ENCODE data around the gene SYF2. TPM values are rescaled to one million over a fixed set of nuclear protein-coding genes. Genes with fewer than 3 reads are reported as not detected.

The SYF2 gene
- total and polyA plus RNA-seq, 4 experiments from 2014 or later = 64.3 to 111 (median 74.9) TPM

DNA sequence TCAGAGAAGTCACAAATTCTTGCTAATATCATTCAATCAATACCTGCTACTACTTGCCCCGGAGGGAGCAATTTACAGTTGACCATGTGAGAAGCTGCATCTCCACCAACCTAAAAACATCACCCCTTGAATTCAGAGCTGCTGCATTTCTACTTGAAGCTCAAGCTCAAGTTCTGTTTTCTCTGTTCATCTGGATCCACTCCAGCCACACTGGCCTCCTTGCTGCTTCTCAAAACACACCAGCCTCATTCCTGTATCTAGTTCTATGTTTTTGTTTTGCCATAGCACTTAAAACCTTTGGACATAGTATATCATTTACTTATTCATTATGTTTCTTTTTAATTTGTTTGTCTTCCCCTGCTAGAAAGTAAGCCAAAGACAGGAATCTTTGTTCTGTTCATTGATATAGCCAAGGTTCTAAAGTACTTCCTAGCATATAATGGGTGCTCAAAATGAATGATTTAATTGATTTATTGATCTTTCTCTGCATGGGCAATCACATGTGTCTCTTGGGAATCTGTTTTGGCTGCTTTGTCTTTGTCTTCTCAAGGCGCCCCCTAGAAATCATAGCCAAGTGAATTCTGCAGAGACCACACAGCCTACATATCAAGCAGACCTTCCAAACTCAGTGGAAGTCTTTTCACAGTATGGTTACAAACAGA, 23.6 kb downstream of the SYF2 start:
- Histone ChIP-seq H3K4me3 (ENCODE audit: low read length in 2 of 2) (no peak overlapping the region), H3K9me3 (ENCODE audit: control insufficient read depth in 1 of 2, low read length in 2 of 2) (no peaks in the 10 kb centered on the region), H3K27ac (ENCODE audit: low read depth, low read length) (no peak overlapping the region), H3K27me3 (ENCODE audit: insufficient read depth, low read length) (no peaks in the 10 kb centered on the region), H3K36me3 (ENCODE audit: insufficient read depth, low read length) (no peaks in the 10 kb centered on the region), H3K4me1 (ENCODE audit: insufficient read depth, low read length) (no peaks in the 10 kb centered on the region)
- Mint-ChIP-seq H3K9me3 (peaks cover 0 to 2% (median 0%) of the 10 kb centered on the region in 8 donors), H3K4me1 (peaks cover 0 to 2% (median 0%) of the 10 kb centered on the region in 4 donors), H3K27me3 (peaks cover 3 to 10% of the 10 kb centered on the region in 2 donors), H3K36me3 (no peaks in the 10 kb centered on the region), H3K4me3 (no peak overlapping the region), H3K27ac (no peak overlapping the region)
- no peak for DNase-seq
- POLR2A ChIA-PET (ENCODE audit: partially characterized antibody) = no interaction called here
- CTCF ChIA-PET (ENCODE audit: partially characterized antibody) = no interaction called here
- intact Hi-C loops (cut with micrococcal nuclease) = no loop called here

DNA sequence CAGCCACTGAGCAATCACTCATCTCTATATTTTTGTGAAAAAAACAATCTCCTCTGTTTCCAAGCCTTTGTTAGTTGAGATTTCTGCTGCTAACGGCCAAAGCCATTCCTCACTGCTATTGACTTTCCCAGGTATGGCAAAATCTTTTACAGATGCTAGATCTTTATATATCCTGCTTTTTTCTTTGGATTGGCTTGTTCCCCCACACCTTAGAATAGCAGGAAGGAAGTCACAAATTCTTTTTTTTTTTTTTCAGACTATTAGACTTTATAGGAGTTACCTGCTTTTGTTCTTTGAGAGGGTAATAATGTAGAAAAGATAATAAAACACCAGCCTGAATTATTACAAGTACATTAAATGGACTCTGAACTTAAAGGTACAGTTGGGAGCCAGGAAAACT, 24.2 kb downstream of the SYF2 start:
- no peak for DNase-seq
- Mint-ChIP-seq H3K9me3 (peaks cover 0 to 2% (median 0%) of the 10 kb centered on the region in 8 donors), H3K4me3 (no peak overlapping the region), H3K27me3 (peaks cover 3 to 10% of the 10 kb centered on the region in 2 donors), H3K36me3 (no peaks in the 10 kb centered on the region), H3K4me1 (peaks cover 0 to 2% (median 0%) of the 10 kb centered on the region in 4 donors), H3K27ac (no peak overlapping the region)
- intact Hi-C loops (cut with micrococcal nuclease) = no loop called here
- Histone ChIP-seq H3K4me1 (ENCODE audit: insufficient read depth, low read length) (no peaks in the 10 kb centered on the region), H3K4me3 (ENCODE audit: low read length in 2 of 2) (no peak overlapping the region), H3K27ac (ENCODE audit: low read depth, low read length) (no peak overlapping the region), H3K27me3 (ENCODE audit: insufficient read depth, low read length) (no peaks in the 10 kb centered on the region), H3K36me3 (ENCODE audit: insufficient read depth, low read length) (no peaks in the 10 kb centered on the region), H3K9me3 (ENCODE audit: control insufficient read depth in 1 of 2, low read length in 2 of 2) (no peaks in the 10 kb centered on the region)
- POLR2A ChIA-PET (ENCODE audit: partially characterized antibody) = no interaction called here
- CTCF ChIA-PET (ENCODE audit: partially characterized antibody) = no interaction called here

DNA sequence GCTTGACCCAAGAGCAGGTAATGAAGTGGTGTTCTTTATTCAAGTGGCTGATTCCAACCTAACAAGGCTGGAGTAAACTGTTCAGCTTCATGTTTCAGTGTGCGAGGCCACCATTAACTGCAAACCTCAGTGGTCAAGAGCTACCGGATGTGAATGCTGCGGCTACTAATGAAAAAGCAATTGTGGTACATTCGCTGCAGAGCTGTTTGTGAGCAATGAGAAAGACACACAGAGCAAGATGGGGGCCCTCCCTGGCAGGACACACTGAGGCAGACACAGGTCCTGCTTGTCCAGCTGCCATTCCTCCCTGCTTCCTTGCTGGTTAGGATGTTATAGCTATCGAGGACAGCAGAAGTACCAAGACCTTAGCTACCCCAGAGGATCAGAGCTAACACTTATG, 26.1 kb downstream of the SYF2 start:
- H3K9me3 Mint-ChIP-seq = peaks cover 0 to 2% (median 0%) of the 10 kb centered on the region in 8 donors
- POLR2A ChIA-PET (ENCODE audit: partially characterized antibody) = no interaction called here
- no peaks in the 10 kb centered on the region for H3K36me3 Mint-ChIP-seq

DNA sequence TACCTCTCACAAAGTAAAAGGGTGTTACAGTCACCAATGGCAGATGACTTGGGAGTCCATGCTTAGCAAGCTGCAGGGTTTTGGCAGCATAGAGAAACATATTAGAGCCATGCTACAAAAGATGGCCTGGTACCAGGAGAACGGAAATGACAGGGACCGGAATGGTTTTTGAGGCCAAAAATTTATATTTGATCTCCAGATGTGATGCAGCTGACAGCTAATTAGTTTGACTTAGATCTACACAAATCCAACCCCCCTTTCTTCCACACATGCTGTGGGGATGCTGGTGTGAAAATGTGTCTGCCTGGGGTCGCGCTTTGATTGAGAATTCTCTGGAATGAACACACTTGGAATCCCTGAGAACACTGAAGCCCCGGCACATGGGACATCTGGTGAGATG, 26.5 kb downstream of the SYF2 start:
- H3K9me3 Mint-ChIP-seq = peaks cover 0 to 2% (median 0%) of the 10 kb centered on the region in 8 donors
- POLR2A ChIA-PET (ENCODE audit: partially characterized antibody) = no interaction called here
- H3K27me3 ChIP-seq (ENCODE audit: insufficient read depth, low read length) = no peaks in the 10 kb centered on the region
- no peak overlapping the region for H3K4me3 ChIP-seq (ENCODE audit: low read length in 2 of 2)
- DNase-seq = no peak
- H3K4me1 Mint-ChIP-seq = peaks cover 0 to 2% (median 0%) of the 10 kb centered on the region in 4 donors
- no peaks in the 10 kb centered on the region for H3K9me3 ChIP-seq (ENCODE audit: control insufficient read depth in 1 of 2, low read length in 2 of 2)
- no peaks in the 10 kb centered on the region for H3K36me3 ChIP-seq (ENCODE audit: insufficient read depth, low read length)
- H3K36me3 Mint-ChIP-seq = no peaks in the 10 kb centered on the region
- intact Hi-C loops (cut with micrococcal nuclease) = loop anchor here (1.0 to 2.0 kb wide), 2 partner anchors 275 to 357 kb away; partner anchors contain the start of gene RUNX3
- H3K27ac ChIP-seq (ENCODE audit: low read depth, low read length) = no peak overlapping the region
- no peak overlapping the region for H3K4me3 Mint-ChIP-seq
- H3K27ac Mint-ChIP-seq = no peak overlapping the region
- H3K27me3 Mint-ChIP-seq = peaks cover 3 to 9% of the 10 kb centered on the region in 2 donors
- CTCF ChIA-PET (ENCODE audit: partially characterized antibody) = interaction anchor here (0.7 to 6.0 kb wide), 10 partner anchors 9 to 518 kb away, joined by 3 to 39 read pairs (median 5); partner anchors contain the start of gene SYF2
- H3K4me1 ChIP-seq (ENCODE audit: insufficient read depth, low read length) = no peaks in the 10 kb centered on the region

More for the DNA sequence above, 26.1 kb downstream of the SYF2 start:
- Mint-ChIP-seq H3K4me3 (no peak overlapping the region), H3K27me3 (peaks cover 3 to 9% of the 10 kb centered on the region in 2 donors), H3K4me1 (peaks cover 0 to 2% (median 0%) of the 10 kb centered on the region in 4 donors), H3K27ac (no peak overlapping the region)
- no peaks in the 10 kb centered on the region for H3K27me3 ChIP-seq (ENCODE audit: insufficient read depth, low read length)
- no peaks in the 10 kb centered on the region for H3K4me1 ChIP-seq (ENCODE audit: insufficient read depth, low read length)
- H3K9me3 ChIP-seq (ENCODE audit: control insufficient read depth in 1 of 2, low read length in 2 of 2) = no peaks in the 10 kb centered on the region
- H3K4me3 ChIP-seq (ENCODE audit: low read length in 2 of 2) = no peak overlapping the region
- no peak overlapping the region for H3K27ac ChIP-seq (ENCODE audit: low read depth, low read length)
- DNase-seq = no peak
- no peaks in the 10 kb centered on the region for H3K36me3 ChIP-seq (ENCODE audit: insufficient read depth, low read length)
- CTCF ChIA-PET (ENCODE audit: partially characterized antibody) = interaction anchor here (0.7 to 6.0 kb wide), 7 partner anchors 9 to 518 kb away, joined by 3 to 39 read pairs (median 3); partner anchors contain the start of gene SYF2
- intact Hi-C loops (cut with micrococcal nuclease) = no loop called here

DNA sequence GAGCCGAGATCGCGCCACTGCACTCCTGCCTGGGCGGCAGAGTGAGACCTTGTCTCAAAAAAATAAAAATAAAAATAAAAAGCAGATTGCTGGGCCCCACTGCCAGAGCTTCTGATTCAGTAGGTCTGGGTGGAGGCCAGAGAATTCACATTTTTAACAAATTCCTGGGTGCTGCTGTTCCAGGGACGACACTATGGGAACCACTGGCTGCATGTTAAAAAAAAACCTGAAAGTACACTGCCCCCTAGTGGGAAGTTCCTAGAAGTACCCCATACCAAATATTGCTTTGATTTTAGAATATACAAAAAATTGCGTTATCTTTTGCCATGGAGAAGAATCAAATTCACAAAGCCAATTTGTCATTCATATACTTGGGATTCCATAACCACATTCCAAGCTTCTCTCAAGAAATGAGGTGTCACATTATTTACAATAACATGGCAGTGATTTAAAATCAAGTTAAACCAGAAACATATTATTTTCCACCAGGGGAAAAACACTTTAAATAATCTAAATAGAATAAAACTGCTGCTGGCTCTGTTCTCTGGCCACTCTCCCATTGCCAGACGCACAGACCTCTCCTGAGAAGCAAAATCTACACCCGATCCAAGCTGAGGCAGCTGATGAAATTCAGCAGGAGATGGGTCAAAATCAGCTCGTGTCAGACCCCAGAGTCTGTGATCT, 27.4 kb downstream of the SYF2 start:
- Histone ChIP-seq H3K36me3 (ENCODE audit: insufficient read depth, low read length) (no peaks in the 10 kb centered on the region), H3K4me1 (ENCODE audit: insufficient read depth, low read length) (no peaks in the 10 kb centered on the region), H3K9me3 (ENCODE audit: control insufficient read depth in 1 of 2, low read length in 2 of 2) (no peaks in the 10 kb centered on the region), H3K27ac (ENCODE audit: low read depth, low read length) (no peak overlapping the region), H3K27me3 (ENCODE audit: insufficient read depth, low read length) (no peaks in the 10 kb centered on the region), H3K4me3 (ENCODE audit: low read length in 2 of 2) (no peak overlapping the region)
- intact Hi-C loops (cut with micrococcal nuclease) = loop anchor here (1.0 to 2.0 kb wide), 2 partner anchors 274 to 357 kb away; partner anchors contain the start of gene RUNX3
- H3K27ac Mint-ChIP-seq = no peak overlapping the region
- H3K36me3 Mint-ChIP-seq = no peaks in the 10 kb centered on the region
- peaks cover under 1 to 9% of the 10 kb centered on the region in 2 donors for H3K27me3 Mint-ChIP-seq
- H3K9me3 Mint-ChIP-seq = no peaks in the 10 kb centered on the region
- POLR2A ChIA-PET (ENCODE audit: partially characterized antibody) = no interaction called here
- no peak overlapping the region for H3K4me3 Mint-ChIP-seq
- H3K4me1 Mint-ChIP-seq = peaks cover 0 to 2% (median 0%) of the 10 kb centered on the region in 4 donors
- CTCF ChIA-PET (ENCODE audit: partially characterized antibody) = interaction anchor here (0.7 to 6.0 kb wide), 17 partner anchors 8 to 517 kb away, joined by 3 to 39 read pairs (median 5); no protein-coding TSS in a partner anchor
- peak in 4 of 5 donors; percentile 45 to 59 (median 50) for DNase-seq

DNA sequence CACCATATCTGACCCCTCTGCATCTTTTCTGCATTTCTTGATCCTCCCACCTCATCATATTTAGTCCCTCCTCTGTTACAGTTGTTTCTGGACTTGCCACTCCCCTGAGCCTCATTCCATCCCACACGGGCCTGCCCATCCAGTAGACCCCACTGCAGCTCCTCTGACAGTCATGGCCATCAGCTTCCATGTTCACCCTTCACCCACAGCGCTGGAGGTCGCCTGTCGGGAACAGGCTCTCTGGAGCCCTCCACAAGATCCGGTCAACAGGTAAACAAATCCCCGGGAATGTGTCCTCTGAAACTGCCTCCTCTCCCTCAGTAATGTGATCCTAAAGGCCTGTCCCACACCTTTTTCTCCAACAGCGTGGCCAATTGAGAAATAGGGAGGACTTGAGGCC, 31.3 kb downstream of the SYF2 start:
- Mint-ChIP-seq H3K4me1 (peaks cover 4 to 14% (median 9%) of the 10 kb centered on the region in 4 donors), H3K27me3 (peaks cover 0 to 2% of the 10 kb centered on the region in 2 donors), H3K4me3 (no peak overlapping the region), H3K27ac (no peak overlapping the region), H3K36me3 (no peaks in the 10 kb centered on the region), H3K9me3 (no peaks in the 10 kb centered on the region)
- POLR2A ChIA-PET (ENCODE audit: partially characterized antibody) = no interaction called here
- H3K4me1 ChIP-seq (ENCODE audit: insufficient read depth, low read length) = no peaks in the 10 kb centered on the region
- H3K36me3 ChIP-seq (ENCODE audit: insufficient read depth, low read length) = no peaks in the 10 kb centered on the region
- CTCF ChIA-PET (ENCODE audit: partially characterized antibody) = no interaction called here
- DNase-seq = no peak
- H3K27ac ChIP-seq (ENCODE audit: low read depth, low read length) = no peak overlapping the region
- H3K9me3 ChIP-seq (ENCODE audit: control insufficient read depth in 1 of 2, low read length in 2 of 2) = no peaks in the 10 kb centered on the region
- H3K27me3 ChIP-seq (ENCODE audit: insufficient read depth, low read length) = no peaks in the 10 kb centered on the region
- no peak overlapping the region for H3K4me3 ChIP-seq (ENCODE audit: low read length in 2 of 2)
- intact Hi-C loops (cut with micrococcal nuclease) = no loop called here

DNA sequence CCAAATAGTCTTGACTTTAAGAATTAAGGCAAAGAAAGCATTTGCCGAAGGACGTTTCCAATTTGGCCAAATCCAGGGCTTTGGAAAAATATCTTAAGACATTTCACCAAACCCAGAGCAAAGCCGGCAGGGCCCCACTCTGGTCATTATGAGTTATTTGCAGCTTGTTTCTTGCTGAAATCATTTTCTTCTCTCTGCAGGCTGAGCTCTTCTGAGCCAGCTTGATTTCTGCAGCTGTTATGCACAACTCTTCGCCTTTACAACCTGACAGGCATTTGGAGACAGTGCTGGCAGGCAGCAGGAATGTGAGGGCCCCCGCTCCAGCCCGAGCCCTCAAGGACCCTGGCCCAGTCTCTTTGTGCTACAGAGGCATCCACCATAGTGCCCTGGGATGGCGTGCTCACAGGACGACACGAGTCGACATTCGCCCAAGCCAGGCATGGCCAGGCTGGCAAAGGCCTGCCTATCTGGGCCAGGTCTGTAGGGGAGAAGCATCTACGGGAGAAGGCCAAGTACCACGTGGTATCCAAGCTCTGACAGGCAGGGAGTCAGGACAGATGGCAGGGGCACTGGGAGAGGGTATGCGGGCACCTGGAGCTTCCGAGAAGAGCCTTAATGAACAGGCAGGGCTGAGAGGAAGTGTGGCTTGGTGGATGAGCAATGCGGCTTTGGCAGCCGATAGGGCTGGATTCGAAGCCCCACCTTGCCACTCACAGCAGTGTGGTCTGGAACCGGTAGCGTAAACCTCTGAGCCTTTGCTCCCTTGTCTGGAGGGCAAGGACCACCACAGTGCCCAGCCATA, 32.3 kb downstream of the SYF2 start:
- peak overlapping the region in 1 of 7 donors; percentile 29 for H3K27ac Mint-ChIP-seq
- intact Hi-C loops (cut with micrococcal nuclease) = no loop called here

More for the DNA sequence above, 32.3 kb downstream of the SYF2 start:
- Histone ChIP-seq H3K4me3 (ENCODE audit: low read length in 2 of 2) (no peak overlapping the region), H3K27ac (ENCODE audit: low read depth, low read length) (no peak overlapping the region), H3K4me1 (ENCODE audit: insufficient read depth, low read length) (no peaks in the 10 kb centered on the region), H3K9me3 (ENCODE audit: control insufficient read depth in 1 of 2, low read length in 2 of 2) (no peaks in the 10 kb centered on the region), H3K36me3 (ENCODE audit: insufficient read depth, low read length) (no peaks in the 10 kb centered on the region), H3K27me3 (ENCODE audit: insufficient read depth, low read length) (no peaks in the 10 kb centered on the region)
- Mint-ChIP-seq H3K27me3 (peaks cover 0 to 1% of the 10 kb centered on the region in 2 donors), H3K4me3 (no peak overlapping the region), H3K36me3 (no peaks in the 10 kb centered on the region), H3K9me3 (no peaks in the 10 kb centered on the region), H3K4me1 (peaks cover 4 to 14% (median 9%) of the 10 kb centered on the region in 4 donors)
- CTCF ChIA-PET (ENCODE audit: partially characterized antibody) = no interaction called here
- DNase-seq = no peak
- POLR2A ChIA-PET (ENCODE audit: partially characterized antibody) = no interaction called here
